Hematopoietic multipotent progenitor cell (in vitro differentiated cells): Measurements from ENCODE around the gene HRH1. TPM values are rescaled to one million over a fixed set of nuclear protein-coding genes. Genes with fewer than 3 reads are reported as not detected.
A peak's percentile ranks its signal among the peaks of the same experiment; 100 is the strongest.
"Not testable (repeated sequence)": the region's sequence is repeated elsewhere in the genome, so short reads cannot be mapped to it uniquely, and the experiment has no call there.

Source experiments
- DNase-seq, 3 donors: peaks; one replicate each; pipeline ENCODE4 v3.0.0-alpha.2; 2011 to 2015; ENCODE audit warnings: low read depth in 2 of 3, low spot score in 2 of 3
- total RNA-seq: library from RNA; depleted of rRNA; stranded (reverse); fragments of >200 nt; gene quantifications from one replicate; pipeline ENCODE4 v1.2.3, GENCODE V29; 2012

Gene HRH1
- total RNA-seq, 1 donor: under 0.01 TPM

GRCh38 chr3:11168881-11169805, 14.8 kb downstream of the HRH1 start:
- no peak for DNase-seq

- peak in 1 of 3 donors; percentile 25 for DNase-seq
Observed at GRCh38 chr3:11170052-11170770, 15.9 kb downstream of the HRH1 start.

GRCh38 chr3:11172096-11172690, 17.9 kb downstream of the HRH1 start:
- no peak for DNase-seq

GRCh38 chr3:11173828-11174465, 19.7 kb downstream of the HRH1 start:
- DNase-seq: no peak

- no peak for DNase-seq
Observed at GRCh38 chr3:11178421-11178820, 24.1 kb downstream of the HRH1 start.

- not testable (repeated sequence) for DNase-seq
Observed at GRCh38 chr3:11184328-11184969, 30.2 kb downstream of the HRH1 start.

- DNase-seq: no peak
Observed at GRCh38 chr3:11185144-11185543, 30.9 kb downstream of the HRH1 start.

GRCh38 chr3:11185564-11186317, 31.4 kb downstream of the HRH1 start:
- no peak for DNase-seq

- DNase-seq: no peak
Observed at GRCh38 chr3:11186318-11186692, 32.0 kb downstream of the HRH1 start.

GRCh38 chr3:11186771-11187191, 32.5 kb downstream of the HRH1 start:
- no peak for DNase-seq

GRCh38 chr3:11187681-11188080, 33.4 kb downstream of the HRH1 start:
- no peak for DNase-seq

- DNase-seq: no peak
Observed at GRCh38 chr3:11188231-11188630, 33.9 kb downstream of the HRH1 start.

- peak in 1 of 3 donors; percentile 73 for DNase-seq
Observed at GRCh38 chr3:11195201-11195600, 40.9 kb downstream of the HRH1 start.

GRCh38 chr3:11195721-11196332, 41.5 kb downstream of the HRH1 start:
- DNase-seq: no peak

GRCh38 chr3:11197484-11197883, 43.2 kb downstream of the HRH1 start:
- DNase-seq: no peak

- DNase-seq: no peak
Observed at GRCh38 chr3:11198070-11198469, 43.8 kb downstream of the HRH1 start.

- DNase-seq: no peak
Observed at GRCh38 chr3:11198495-11198894, 44.2 kb downstream of the HRH1 start.

GRCh38 chr3:11199902-11200845, 45.9 kb downstream of the HRH1 start:
- no peak for DNase-seq
